Gastroesophageal sphincter (tissue), 4 donors: ENCODE data around the gene LSM7. TPM values are rescaled to one million over a fixed set of nuclear protein-coding genes. Genes with fewer than 3 reads are reported as not detected.

Experiments
- ATAC-seq: fragments of 150-250 bp; one replicate; pipeline ENCODE4 v1.9.1; 2016; ENCODE audit warnings: mild to moderate bottlenecking, moderate library complexity
- H3K27ac ChIP-seq, 4 donors: fragments of 200-600 bp; sonication (generic) in 3 of 4; 1 replicate in 3 of 4; 2 replicates in 1 of 4; pipeline ENCODE4 v1.5.1; 2016 to 2019
- H3K27me3 ChIP-seq: fragments of 200-600 bp; sonication (generic); one replicate; pipeline ENCODE4 v1.5.1; 2019
- H3K36me3 ChIP-seq, 2 donors: fragments of 200-600 bp; sonication (generic); one replicate each; pipeline ENCODE4 v1.5.1; 2019; ENCODE audit warnings: control low read depth in 1 of 2
- H3K4me1 ChIP-seq, 3 donors: fragments of 200-600 bp; sonication (generic); 1 replicate in 2 of 3; 2 replicates in 1 of 3; pipeline ENCODE4 v1.5.1; 2016 to 2019; ENCODE audit warnings: control low read depth in 2 of 3
- H3K4me3 ChIP-seq, 2 donors: fragments of 200-600 bp; sonication (generic); one replicate each; pipeline ENCODE4 v1.5.1; 2019; ENCODE audit warnings: mild to moderate bottlenecking in 1 of 2, moderate library complexity in 1 of 2
- H3K9me3 ChIP-seq, 3 donors: fragments of 200-600 bp; sonication (generic); one replicate each; pipeline ENCODE4 v1.5.1; 2017 to 2019; ENCODE audit warnings: control low read depth in 2 of 3
- EP300 ChIP-seq: sonication (generic); formaldehyde crosslinking; IDR thresholded peaks from one replicate; pipeline ENCODE4 v1.6.1; 2017; ENCODE audit warnings: antibody characterized with exemption, mild to moderate bottlenecking
- POLR2A ChIP-seq, 2 donors: fragments of 450-650 bp; IDR thresholded peaks; one replicate each; pipeline ENCODE4 v1.6.1; 2017; ENCODE audit warnings: antibody characterized with exemption in 2 of 2, mild to moderate bottlenecking in 2 of 2, moderate library complexity in 1 of 2
- POLR2AphosphoS5 ChIP-seq: sonication (generic); formaldehyde crosslinking; IDR thresholded peaks from one replicate; pipeline ENCODE4 v1.6.1; 2017; ENCODE audit warnings: antibody characterized with exemption
- WGBS, 2 donors: methylation state at CpG; one replicate each; pipeline ENCODE4 v1.1.5; 2018; ENCODE audit warnings: low coverage in 1 of 2; 5-methylcytosine and 5-hydroxymethylcytosine counted together
- total RNA-seq, 4 donors: library from RNA; depleted of rRNA; stranded (reverse); fragments of >200 nt; gene quantifications; one replicate each; pipeline ENCODE4 v1.1.0, GENCODE V29; 2016
- TF ChIP-seq, protein P1 (sequence below), 4 experiments: fragments of 200-600 bp in 2 of 4; fragments of 450-650 bp in 2 of 4; sonication (generic) in 1 of 4; IDR thresholded peaks; one replicate each; pipeline ENCODE4 v1.5.1; 2017 to 2019; ENCODE audit warnings: antibody characterized with exemption in 4 of 4, mild to moderate bottlenecking in 2 of 4, moderate library complexity in 2 of 4

The LSM7 gene
- total RNA-seq, 4 donors from 2014 or later: 52.3 to 86.1 (median 77.7) TPM

DNA sequence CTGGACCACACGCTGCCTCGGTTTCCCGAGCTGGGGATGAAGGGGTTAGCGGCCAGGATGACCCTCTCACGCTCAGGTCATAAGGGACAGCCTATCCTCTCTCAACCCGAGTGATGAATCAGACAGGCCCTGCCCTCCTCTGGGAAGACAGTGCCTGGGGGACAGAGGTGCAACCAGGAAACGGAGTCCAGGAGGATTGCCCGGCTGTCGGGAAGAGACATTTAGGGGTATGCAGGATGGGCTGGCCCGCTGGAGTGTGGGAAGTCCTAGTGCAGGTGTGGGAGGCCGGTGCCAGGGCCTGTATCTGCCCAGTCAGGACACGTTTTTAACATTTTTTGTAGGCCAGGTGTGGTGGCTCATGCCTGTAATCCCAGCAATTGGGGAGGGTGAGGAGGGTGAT is 8.3 kb downstream of the LSM7 start:
- Histone ChIP-seq H3K4me1 (peaks cover 0 to 6% (median 0%) of the 10 kb centered on the region in 3 donors), H3K36me3 (peaks cover 0 to 42% of the 10 kb centered on the region in 2 donors), H3K27ac (no peak overlapping the region), H3K9me3 (peaks cover 0 to 10% (median 0%) of the 10 kb centered on the region in 3 donors), H3K27me3 (no peaks in the 10 kb centered on the region), H3K4me3 (no peak overlapping the region)
- 66 to 67% methylated on average over 4 to 6 of the region's 12 CpGs for whole genome bisulfite sequencing, 2 donors
- ATAC-seq: no peak
- TF ChIP-seq POLR2A (IDR thresholded peaks at IDR 0.05): no peak
- TF ChIP-seq POLR2AphosphoS5: no peak
- TF ChIP-seq, protein P1, sequence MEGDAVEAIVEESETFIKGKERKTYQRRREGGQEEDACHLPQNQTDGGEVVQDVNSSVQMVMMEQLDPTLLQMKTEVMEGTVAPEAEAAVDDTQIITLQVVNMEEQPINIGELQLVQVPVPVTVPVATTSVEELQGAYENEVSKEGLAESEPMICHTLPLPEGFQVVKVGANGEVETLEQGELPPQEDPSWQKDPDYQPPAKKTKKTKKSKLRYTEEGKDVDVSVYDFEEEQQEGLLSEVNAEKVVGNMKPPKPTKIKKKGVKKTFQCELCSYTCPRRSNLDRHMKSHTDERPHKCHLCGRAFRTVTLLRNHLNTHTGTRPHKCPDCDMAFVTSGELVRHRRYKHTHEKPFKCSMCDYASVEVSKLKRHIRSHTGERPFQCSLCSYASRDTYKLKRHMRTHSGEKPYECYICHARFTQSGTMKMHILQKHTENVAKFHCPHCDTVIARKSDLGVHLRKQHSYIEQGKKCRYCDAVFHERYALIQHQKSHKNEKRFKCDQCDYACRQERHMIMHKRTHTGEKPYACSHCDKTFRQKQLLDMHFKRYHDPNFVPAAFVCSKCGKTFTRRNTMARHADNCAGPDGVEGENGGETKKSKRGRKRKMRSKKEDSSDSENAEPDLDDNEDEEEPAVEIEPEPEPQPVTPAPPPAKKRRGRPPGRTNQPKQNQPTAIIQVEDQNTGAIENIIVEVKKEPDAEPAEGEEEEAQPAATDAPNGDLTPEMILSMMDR (IDR thresholded peaks at IDR 0.05): no peak

DNA sequence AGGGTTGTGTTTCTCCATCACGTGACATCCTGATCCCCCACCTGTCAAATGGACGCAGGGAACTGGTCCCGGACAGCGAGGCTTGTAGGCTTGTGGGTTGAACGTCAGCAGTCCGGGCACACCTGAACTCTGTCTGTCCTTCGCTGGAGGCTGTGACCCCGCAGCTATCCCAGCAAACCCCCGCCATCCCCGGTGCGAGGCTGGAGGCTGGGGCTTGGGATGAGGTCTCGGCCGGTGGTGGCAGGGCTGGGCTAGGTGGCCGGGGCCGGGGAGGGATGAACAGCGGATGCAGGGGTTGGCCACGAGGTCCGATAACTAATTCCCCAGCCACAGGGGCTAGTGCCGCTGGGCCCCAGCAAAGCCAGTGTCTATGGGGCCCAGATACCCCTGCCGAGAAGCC is 8.8 kb downstream of the LSM7 start:
- Histone ChIP-seq H3K27me3 (no peaks in the 10 kb centered on the region), H3K4me3 (no peak overlapping the region), H3K4me1 (peaks cover 0 to 6% (median 0%) of the 10 kb centered on the region in 3 donors), H3K27ac (no peak overlapping the region), H3K9me3 (peaks cover 0 to 15% (median 0%) of the 10 kb centered on the region in 3 donors), H3K36me3 (peaks cover 0 to 37% of the 10 kb centered on the region in 2 donors)
- WGBS, 2 donors: no CpG with 5 or more reads among the region's 20 CpGs
- TF ChIP-seq, protein P1 (IDR thresholded peaks at IDR 0.05): no peak
- TF ChIP-seq EP300: no peak
- TF ChIP-seq POLR2AphosphoS5: no peak
- TF ChIP-seq POLR2A (IDR thresholded peaks at IDR 0.05): no peak
- no peak for ATAC-seq

DNA sequence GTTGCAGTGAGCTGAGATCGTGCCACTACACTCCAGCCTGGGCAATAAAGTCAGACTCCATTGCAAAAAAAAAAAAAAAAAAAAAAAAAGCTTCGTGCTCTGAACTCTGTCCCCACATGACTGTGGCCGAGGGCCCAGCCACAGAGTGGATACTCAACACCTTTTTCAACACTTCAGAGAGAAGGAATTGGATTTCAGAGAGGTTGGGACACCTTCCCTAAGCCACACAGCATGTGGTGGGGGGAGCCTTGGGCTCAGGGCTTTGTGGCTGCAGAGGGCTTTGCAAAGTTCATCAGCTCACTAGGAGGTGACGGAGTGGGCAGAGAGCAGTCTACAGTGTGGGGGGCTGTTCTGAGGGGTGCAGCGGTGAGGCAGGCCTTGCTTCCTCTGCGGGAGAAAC is 9.5 kb downstream of the LSM7 start:
- ATAC-seq: no peak
- Histone ChIP-seq H3K27ac (no peak overlapping the region), H3K4me3 (no peak overlapping the region), H3K36me3 (peaks cover 0 to 31% of the 10 kb centered on the region in 2 donors), H3K9me3 (peaks cover 0 to 18% (median 0%) of the 10 kb centered on the region in 3 donors), H3K4me1 (peaks cover 0 to 6% (median 0%) of the 10 kb centered on the region in 3 donors), H3K27me3 (peaks cover 2% of the 10 kb centered on the region)
- 92 to 94% methylated on average over 3 to 4 of the region's 6 CpGs for WGBS, 2 donors
- no peak for TF ChIP-seq EP300
- TF ChIP-seq POLR2A (IDR thresholded peaks at IDR 0.05): no peak
- no peak for TF ChIP-seq POLR2AphosphoS5
- TF ChIP-seq, protein P1 (IDR thresholded peaks at IDR 0.05): no peak

DNA sequence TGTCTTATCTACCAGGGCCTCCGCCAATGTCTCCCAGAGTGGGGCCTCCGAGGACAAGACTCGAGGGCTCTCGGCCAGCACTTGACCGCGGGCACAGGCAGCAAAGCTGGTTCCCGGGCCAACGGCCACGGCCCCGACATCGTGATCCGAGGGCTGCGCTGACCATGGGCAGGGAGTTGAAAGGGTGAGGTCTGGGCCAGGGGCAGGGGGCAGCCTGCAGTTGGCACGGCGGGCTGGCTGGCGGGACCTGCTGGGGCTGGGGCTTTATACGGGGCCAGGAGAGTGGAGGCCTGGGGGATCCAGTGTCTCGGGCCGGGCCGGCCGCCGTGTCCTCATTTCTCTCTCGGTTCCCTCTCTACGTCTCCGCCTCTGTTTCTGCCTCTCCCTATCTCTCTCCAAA is 10.6 kb downstream of the LSM7 start:
- no peak for TF ChIP-seq POLR2A (IDR thresholded peaks at IDR 0.05)
- TF ChIP-seq EP300: no peak
- no peak for TF ChIP-seq POLR2AphosphoS5
- TF ChIP-seq, protein P1 (IDR thresholded peaks at IDR 0.05): no peak
- Histone ChIP-seq H3K27me3 (peaks cover 14% of the 10 kb centered on the region), H3K4me3 (no peak overlapping the region), H3K4me1 (peaks cover 0 to 6% (median 0%) of the 10 kb centered on the region in 3 donors), H3K27ac (no peak overlapping the region), H3K9me3 (peaks cover 0 to 18% (median 0%) of the 10 kb centered on the region in 3 donors), H3K36me3 (peaks cover 0 to 19% of the 10 kb centered on the region in 2 donors)
- 81 to 83% methylated on average over 8 to 11 of the region's 25 CpGs for WGBS, 2 donors
- no peak for ATAC-seq

DNA sequence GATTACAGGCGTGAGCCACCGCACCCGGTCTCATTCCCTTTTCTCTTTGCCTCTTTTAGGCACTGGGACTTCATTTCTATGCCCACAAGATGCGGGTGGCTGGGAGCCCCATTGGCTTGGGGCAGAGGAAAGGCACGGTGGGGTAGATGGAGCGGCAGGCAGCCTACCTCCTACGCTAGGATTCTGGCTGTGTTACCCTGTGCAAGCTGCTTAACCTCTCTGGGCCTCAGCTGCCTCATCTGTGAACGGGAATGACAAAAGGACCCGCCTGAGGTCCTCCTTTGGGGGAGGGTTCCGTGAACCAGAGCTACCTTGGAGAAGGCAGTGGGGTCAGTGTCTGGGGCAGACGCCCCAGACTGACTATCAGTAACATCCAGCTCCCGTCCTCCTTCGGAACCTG is 11.1 kb downstream of the LSM7 start:
- TF ChIP-seq POLR2A (IDR thresholded peaks at IDR 0.05): no peak
- TF ChIP-seq, protein P1 (IDR thresholded peaks at IDR 0.05): no peak
- no peak for TF ChIP-seq EP300
- TF ChIP-seq POLR2AphosphoS5: no peak
- no peak for ATAC-seq
- WGBS, 2 donors: 80 to 98% methylated on average over 1 to 7 of the region's 13 CpGs
- Histone ChIP-seq H3K9me3 (peaks cover 0 to 18% (median 0%) of the 10 kb centered on the region in 3 donors), H3K36me3 (peaks cover 0 to 14% of the 10 kb centered on the region in 2 donors), H3K4me1 (peaks cover 0 to 6% (median 0%) of the 10 kb centered on the region in 3 donors), H3K27ac (no peak overlapping the region), H3K4me3 (no peak overlapping the region), H3K27me3 (peaks cover 19% of the 10 kb centered on the region)
